Loucy (cell line): ENCODE measurements around the gene TPM2.

Experiments
- EZH2phosphoT487 ChIP-seq: fragments of 200-600 bp; IDR thresholded peaks from 2 replicates; pipeline ENCODE4 v1.6.1; 2018; ENCODE audit warnings: antibody characterized with exemption, mild to moderate bottlenecking, moderate library complexity, borderline replicate concordance
- TF ChIP-seq, protein P1 (sequence below): fragments of 200-600 bp; sonication (generic); conservative IDR thresholded peaks from 2 replicates; pipeline ENCODE4 v1.5.1; 2014; ENCODE audit warnings: mild to moderate bottlenecking, antibody characterized with exemption, low read length

GRCh38 chr9:35719546-35719945 is 29.8 kb upstream of the TPM2 start:
- TF ChIP-seq, protein P1, sequence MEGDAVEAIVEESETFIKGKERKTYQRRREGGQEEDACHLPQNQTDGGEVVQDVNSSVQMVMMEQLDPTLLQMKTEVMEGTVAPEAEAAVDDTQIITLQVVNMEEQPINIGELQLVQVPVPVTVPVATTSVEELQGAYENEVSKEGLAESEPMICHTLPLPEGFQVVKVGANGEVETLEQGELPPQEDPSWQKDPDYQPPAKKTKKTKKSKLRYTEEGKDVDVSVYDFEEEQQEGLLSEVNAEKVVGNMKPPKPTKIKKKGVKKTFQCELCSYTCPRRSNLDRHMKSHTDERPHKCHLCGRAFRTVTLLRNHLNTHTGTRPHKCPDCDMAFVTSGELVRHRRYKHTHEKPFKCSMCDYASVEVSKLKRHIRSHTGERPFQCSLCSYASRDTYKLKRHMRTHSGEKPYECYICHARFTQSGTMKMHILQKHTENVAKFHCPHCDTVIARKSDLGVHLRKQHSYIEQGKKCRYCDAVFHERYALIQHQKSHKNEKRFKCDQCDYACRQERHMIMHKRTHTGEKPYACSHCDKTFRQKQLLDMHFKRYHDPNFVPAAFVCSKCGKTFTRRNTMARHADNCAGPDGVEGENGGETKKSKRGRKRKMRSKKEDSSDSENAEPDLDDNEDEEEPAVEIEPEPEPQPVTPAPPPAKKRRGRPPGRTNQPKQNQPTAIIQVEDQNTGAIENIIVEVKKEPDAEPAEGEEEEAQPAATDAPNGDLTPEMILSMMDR, result no peak
- TF ChIP-seq EZH2phosphoT487, result no peak
